ENCODE results near the gene AGAP1. TPM values are rescaled to one million over a fixed set of nuclear protein-coding genes. Genes with fewer than 3 reads are reported as not detected.

The AGAP1 gene
- total RNA-seq, 6 experiments from 2014 or later, result 8.1 to 11.2 (median 9.8) TPM

DNA sequence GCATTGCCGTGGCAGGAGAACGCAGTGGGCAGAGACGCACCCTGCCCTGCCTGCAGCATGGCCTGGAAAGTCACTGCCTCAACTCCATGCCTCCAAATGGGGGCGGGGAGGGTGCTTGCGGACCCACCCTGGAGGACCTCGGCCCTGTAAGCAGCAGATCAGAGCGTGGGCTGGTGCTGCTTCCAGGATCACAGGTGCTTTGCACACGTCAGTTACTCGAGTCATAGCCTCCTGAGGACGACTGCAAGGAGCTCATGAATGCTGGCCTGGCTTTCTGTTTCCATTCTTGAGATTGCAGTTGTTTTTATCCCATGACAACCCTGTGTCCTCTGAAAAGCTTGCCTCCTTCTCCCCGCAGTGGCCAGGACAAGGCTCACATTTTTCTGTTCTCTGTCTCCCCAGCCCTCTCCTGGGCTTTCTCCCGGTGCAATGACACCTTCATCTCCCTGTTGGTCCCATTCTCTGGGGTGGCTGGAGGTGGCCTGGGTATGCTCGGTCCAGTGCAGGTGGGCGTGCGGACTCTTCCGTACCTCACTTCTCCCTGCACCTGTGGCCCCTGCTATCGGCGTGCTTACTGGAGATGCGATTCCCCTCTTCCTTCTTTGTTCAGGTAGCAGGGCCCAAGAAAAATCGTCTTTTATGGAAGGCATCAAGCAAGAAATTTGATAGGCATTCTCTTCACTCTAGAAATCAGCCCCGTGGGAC, 466.3 kb downstream of the AGAP1 start:
- WGBS (ENCODE audit: insufficient coverage, low coverage, low lambda C conversion rate, missing lambda C conversion rate), result 95% methylated on average over 8 of the region's 21 CpGs
- Histone ChIP-seq H3K4me1 (no peaks in the 10 kb centered on the region), H3K36me3 (no peaks in the 10 kb centered on the region), H3K9me3 (no peaks in the 10 kb centered on the region), H3K4me3 (no peak overlapping the region), H3K27me3 (no peaks in the 10 kb centered on the region), H3K27ac (no peak overlapping the region)
- intact Hi-C loops (cut with DNase I), result no loop called here
- DNase-seq (no peak), ATAC-seq (no peak)
- TF ChIP-seq POLR2A (IDR thresholded peaks at IDR 0.05), result no peak
- TF ChIP-seq, protein P1, sequence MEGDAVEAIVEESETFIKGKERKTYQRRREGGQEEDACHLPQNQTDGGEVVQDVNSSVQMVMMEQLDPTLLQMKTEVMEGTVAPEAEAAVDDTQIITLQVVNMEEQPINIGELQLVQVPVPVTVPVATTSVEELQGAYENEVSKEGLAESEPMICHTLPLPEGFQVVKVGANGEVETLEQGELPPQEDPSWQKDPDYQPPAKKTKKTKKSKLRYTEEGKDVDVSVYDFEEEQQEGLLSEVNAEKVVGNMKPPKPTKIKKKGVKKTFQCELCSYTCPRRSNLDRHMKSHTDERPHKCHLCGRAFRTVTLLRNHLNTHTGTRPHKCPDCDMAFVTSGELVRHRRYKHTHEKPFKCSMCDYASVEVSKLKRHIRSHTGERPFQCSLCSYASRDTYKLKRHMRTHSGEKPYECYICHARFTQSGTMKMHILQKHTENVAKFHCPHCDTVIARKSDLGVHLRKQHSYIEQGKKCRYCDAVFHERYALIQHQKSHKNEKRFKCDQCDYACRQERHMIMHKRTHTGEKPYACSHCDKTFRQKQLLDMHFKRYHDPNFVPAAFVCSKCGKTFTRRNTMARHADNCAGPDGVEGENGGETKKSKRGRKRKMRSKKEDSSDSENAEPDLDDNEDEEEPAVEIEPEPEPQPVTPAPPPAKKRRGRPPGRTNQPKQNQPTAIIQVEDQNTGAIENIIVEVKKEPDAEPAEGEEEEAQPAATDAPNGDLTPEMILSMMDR (IDR thresholded peaks at IDR 0.05), result no peak

DNA sequence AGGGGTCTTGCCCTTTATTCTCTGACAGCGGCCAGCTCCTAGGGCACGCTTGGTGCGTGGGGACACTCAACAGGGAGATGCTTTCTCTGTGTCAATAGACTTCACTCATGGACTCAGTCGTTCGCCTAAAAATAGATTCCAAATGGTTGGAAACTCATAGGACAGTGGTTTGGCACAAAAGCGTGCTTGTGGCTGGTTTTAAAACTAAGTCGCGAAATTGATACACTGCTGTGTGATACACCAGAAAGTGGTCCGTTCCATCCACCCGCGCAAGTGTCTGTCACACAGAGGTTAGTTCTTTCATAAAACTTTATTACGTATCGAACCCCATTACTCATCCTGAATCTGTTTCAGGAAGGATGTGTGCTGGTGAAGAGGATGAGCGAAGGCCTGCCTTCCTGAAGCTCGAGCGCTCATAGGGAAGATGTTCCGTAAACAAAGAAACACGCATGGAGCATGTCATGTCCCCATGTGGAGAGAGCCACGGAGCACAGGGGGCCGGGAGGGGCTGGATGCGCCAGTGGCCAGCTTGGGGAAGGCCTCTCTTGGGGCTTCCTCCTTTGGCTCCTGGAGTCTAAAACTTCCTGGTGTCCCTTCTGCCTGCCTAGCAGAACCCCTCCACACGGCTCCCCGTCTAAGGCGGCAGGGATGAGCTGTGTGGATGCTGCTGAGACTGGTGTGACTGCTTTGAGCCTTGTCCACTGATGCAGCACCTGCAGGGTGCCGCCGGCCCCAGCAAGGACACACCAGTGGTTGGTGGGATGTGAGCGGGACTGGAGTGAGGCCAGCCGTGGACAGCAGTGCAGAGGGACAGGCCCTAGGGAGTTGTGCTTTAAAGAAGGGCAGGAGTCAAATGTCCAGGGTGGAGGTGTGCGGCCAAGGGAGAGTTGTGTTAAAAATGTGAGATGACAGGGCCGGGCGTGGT, 467.1 kb downstream of the AGAP1 start:
- Histone ChIP-seq H3K27me3 (no peaks in the 10 kb centered on the region), H3K36me3 (no peaks in the 10 kb centered on the region), H3K27ac (no peak overlapping the region), H3K4me3 (no peak overlapping the region), H3K4me1 (no peaks in the 10 kb centered on the region), H3K9me3 (no peaks in the 10 kb centered on the region)
- 92% methylated on average over 19 of the region's 31 CpGs for whole genome bisulfite sequencing (ENCODE audit: insufficient coverage, low coverage, low lambda C conversion rate, missing lambda C conversion rate)
- intact Hi-C loops (cut with DNase I), result no loop called here
- no peak for ATAC-seq
- DNase-seq, result no peak
- TF ChIP-seq POLR2A (IDR thresholded peaks at IDR 0.05), result no peak
- TF ChIP-seq, protein P1 (IDR thresholded peaks at IDR 0.05), result no peak

DNA sequence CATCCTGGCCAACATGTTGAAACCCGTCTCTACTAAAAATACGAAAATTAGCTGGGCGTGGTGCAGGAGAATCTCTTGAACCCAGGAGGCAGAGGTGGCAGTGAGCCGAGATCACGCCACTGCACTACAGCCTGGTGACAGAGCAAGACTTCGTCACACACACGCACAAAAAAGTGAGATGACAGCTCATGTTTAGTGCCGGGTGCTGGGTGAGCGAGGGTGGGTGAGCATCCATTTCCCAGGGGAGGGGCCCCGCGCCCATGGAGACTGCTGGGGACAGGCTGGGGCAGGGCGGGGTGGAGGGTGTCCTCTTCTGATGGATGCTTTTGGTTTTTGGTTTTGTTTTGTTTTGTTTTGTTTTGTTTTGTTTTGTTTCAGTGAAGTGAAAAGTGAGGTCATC, 467.9 kb downstream of the AGAP1 start:
- Histone ChIP-seq H3K36me3 (no peaks in the 10 kb centered on the region), H3K4me3 (no peak overlapping the region), H3K27ac (no peak overlapping the region), H3K4me1 (no peaks in the 10 kb centered on the region), H3K9me3 (no peaks in the 10 kb centered on the region), H3K27me3 (no peaks in the 10 kb centered on the region)
- 96% methylated on average over 7 of the region's 12 CpGs for WGBS (ENCODE audit: insufficient coverage, low coverage, low lambda C conversion rate, missing lambda C conversion rate)
- intact Hi-C loops (cut with DNase I), result no loop called here
- ATAC-seq (no peak), DNase-seq (no peak)
- TF ChIP-seq, protein P1 (IDR thresholded peaks at IDR 0.05), result no peak
- no peak for TF ChIP-seq POLR2A (IDR thresholded peaks at IDR 0.05)

DNA sequence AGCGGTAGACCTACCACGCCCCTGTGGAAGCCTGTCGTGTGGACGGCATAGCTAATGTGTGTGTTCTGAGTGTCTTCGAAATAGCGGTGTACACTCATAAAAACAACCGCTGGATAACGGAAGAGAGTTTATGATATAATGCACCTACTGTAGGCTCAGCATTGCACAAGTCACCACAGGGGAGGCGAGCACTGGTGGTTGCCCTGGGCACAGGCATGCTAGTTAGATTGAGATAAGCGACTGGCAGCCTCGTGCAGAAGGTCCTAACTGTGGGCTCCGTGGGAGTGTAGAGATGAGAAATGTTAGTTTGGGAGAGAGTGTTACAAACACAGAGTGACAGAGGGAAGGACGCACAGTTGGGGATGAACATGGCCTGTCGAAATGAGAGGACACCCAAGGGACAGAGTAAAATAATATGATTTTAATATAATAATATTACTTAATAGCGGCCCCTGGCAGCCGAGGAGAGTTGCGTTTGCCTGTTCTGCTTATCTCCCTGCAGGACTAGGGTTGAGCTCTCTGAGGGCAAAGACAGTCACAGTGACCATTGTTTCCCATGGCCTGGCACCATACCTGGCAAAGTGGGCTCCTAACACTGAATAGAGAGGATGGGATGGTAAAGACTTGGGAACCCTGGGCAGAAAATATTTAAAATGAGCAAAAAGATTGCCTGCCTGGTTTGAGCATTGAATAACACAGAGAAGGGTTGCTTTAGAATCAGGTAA, 470.2 kb downstream of the AGAP1 start:
- no peak for TF ChIP-seq POLR2A (IDR thresholded peaks at IDR 0.05)
- TF ChIP-seq, protein P1 (IDR thresholded peaks at IDR 0.05), result no peak
- no peaks in the 10 kb centered on the region for H3K4me1 ChIP-seq
- no peaks in the 10 kb centered on the region for H3K9me3 ChIP-seq
- no peak overlapping the region for H3K4me3 ChIP-seq
- no peaks in the 10 kb centered on the region for H3K36me3 ChIP-seq
- ATAC-seq (no peak), DNase-seq (no peak)
- no peak overlapping the region for H3K27ac ChIP-seq
- intact Hi-C loops (cut with DNase I), result no loop called here
- WGBS (ENCODE audit: insufficient coverage, low coverage, low lambda C conversion rate, missing lambda C conversion rate), result 91% methylated on average over 5 of the region's 17 CpGs
- H3K27me3 ChIP-seq, result no peaks in the 10 kb centered on the region

All from right lobe of liver (tissue), 6 donors.